Measurements from ENCODE around the gene ZFYVE9.
"Not testable (repeated sequence)": the region's sequence is repeated elsewhere in the genome, so short reads cannot be mapped to it uniquely, and the experiment has no call there.

ZFYVE9 gene

DNA sequence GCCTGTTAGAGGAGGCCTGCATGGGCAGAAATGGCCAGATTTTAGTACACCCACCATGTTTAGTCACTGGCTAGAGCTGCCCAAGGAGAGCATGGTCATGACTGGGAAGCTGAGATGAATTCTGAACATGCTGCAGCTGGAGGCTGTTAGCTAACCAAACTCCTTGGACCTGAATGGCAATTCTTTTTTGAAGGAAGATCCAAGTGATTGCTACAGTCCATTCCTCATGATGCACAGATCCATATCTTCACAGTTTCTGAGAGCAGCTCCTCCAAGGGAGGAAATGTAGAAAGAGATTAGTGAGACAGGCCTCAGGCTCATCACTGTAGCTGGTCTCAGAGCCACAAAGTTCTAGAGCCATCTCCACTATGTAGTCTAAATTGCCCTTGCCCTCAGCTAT lies 11.1 kb downstream of the ZFYVE9 start:
- Histone ChIP-seq H3K9ac (ENCODE audit: low read depth, low read length) (no peak overlapping the region), H3K4me1 (ENCODE audit: control insufficient read depth, insufficient read depth, low read length) (no peaks in the 10 kb centered on the region), H3K36me3 (ENCODE audit: insufficient read depth, low read length) (no peaks in the 10 kb centered on the region), H3K9me3 (replicated peaks; ENCODE audit: low read length) (no peaks in the 10 kb centered on the region), H3K27me3 (ENCODE audit: control insufficient read depth, insufficient read depth, low read length) (no peaks in the 10 kb centered on the region), H3K4me3 (ENCODE audit: low read length) (no peak overlapping the region), H3K4me2 (ENCODE audit: low read length) (no peak overlapping the region)

- Histone ChIP-seq H3K36me3 (ENCODE audit: insufficient read depth, low read length) (no peaks in the 10 kb centered on the region), H3K27me3 (ENCODE audit: control insufficient read depth, insufficient read depth, low read length) (no peaks in the 10 kb centered on the region), H3K4me3 (ENCODE audit: low read length) (no peak overlapping the region), H3K4me2 (ENCODE audit: low read length) (no peak overlapping the region), H3K9me3 (replicated peaks; ENCODE audit: low read length) (no peaks in the 10 kb centered on the region), H3K9ac (ENCODE audit: low read depth, low read length) (no peak overlapping the region), H3K4me1 (ENCODE audit: control insufficient read depth, insufficient read depth, low read length) (no peaks in the 10 kb centered on the region)
Measured at GRCh38 chr1:52153898-52154297, 12.0 kb downstream of the ZFYVE9 start.

DNA sequence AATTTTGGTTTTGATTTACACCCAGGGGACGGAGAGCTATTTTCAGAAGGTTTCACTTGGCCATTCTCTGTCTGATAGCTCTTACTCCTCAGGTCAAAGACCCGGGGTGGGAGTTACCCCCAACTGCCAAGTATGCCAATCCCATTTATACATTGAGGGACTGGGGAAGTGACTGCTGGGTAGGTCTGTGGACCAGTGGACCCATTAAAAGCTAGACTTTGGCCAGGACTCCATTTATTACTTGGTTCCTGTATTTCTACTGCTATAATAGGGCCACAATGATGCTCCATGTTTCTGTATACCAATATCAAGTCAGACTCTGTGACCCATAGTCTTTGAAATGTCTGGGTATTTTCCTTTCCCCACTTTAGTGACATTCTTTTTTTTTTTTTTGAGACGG lies 14.6 kb downstream of the ZFYVE9 start:
- Histone ChIP-seq H3K27me3 (ENCODE audit: control insufficient read depth, insufficient read depth, low read length) (no peaks in the 10 kb centered on the region), H3K9ac (ENCODE audit: low read depth, low read length) (no peak overlapping the region), H3K4me2 (ENCODE audit: low read length) (no peak overlapping the region)

DNA sequence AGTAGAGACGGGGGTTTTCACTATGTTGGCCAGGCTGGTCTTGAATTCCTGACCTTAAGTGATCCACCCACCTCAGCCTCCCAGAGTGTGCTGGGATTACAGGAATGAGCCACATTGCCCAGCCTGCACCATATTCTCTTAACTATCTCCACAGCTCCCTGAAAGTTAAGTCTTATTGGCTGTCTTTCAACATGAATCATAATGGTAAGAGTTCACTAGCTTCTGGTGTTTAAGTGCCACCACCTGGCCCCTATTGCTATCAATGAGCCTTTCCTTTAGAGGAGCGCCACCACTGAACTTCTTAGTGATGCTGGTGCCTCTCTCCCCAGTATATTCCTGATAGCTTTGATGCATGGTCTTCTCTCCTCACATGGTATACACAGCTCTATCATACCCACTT lies 15.7 kb downstream of the ZFYVE9 start:
- H3K4me3 ChIP-seq (ENCODE audit: low read length): no peak overlapping the region
- no peaks in the 10 kb centered on the region for H3K9me3 ChIP-seq (replicated peaks; ENCODE audit: low read length)
- H3K27me3 ChIP-seq (ENCODE audit: control insufficient read depth, insufficient read depth, low read length): no peaks in the 10 kb centered on the region
- H3K4me2 ChIP-seq (ENCODE audit: low read length): no peak overlapping the region
- H3K4me1 ChIP-seq (ENCODE audit: control insufficient read depth, insufficient read depth, low read length): peaks cover 8% of the 10 kb centered on the region
- no peak overlapping the region for H3K9ac ChIP-seq (ENCODE audit: low read depth, low read length)
- no peaks in the 10 kb centered on the region for H3K36me3 ChIP-seq (ENCODE audit: insufficient read depth, low read length)

More for the DNA sequence above, 14.6 kb downstream of the ZFYVE9 start:
- H3K36me3 ChIP-seq (ENCODE audit: insufficient read depth, low read length): no peaks in the 10 kb centered on the region
- no peak overlapping the region for H3K4me3 ChIP-seq (ENCODE audit: low read length)
- peaks cover 8% of the 10 kb centered on the region for H3K4me1 ChIP-seq (ENCODE audit: control insufficient read depth, insufficient read depth, low read length)
- no peaks in the 10 kb centered on the region for H3K9me3 ChIP-seq (replicated peaks; ENCODE audit: low read length)

DNA sequence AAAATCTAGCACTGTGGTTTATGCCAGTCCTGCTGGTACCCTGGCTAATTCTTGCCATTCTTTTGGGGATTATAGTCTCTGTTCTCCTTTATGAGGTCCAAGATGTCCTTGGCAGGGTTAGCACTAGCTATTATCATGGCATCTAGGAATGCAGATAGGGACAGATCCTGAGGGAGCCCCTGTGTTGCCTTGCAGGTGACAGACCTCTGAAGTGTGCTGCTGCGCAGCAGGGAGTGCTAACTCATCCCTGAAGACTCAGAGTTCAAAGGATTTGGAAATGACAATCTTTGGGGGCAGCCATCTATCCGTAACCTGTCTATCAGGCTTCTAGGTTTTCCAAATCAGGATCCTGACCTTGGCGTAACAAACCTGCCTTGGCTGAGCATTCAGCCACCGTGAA lies 16.3 kb downstream of the ZFYVE9 start:
- H3K4me2 ChIP-seq (ENCODE audit: low read length): no peak overlapping the region
- no peak overlapping the region for H3K9ac ChIP-seq (ENCODE audit: low read depth, low read length)
- no peak overlapping the region for H3K4me3 ChIP-seq (ENCODE audit: low read length)
- no peaks in the 10 kb centered on the region for H3K27me3 ChIP-seq (ENCODE audit: control insufficient read depth, insufficient read depth, low read length)
- H3K4me1 ChIP-seq (ENCODE audit: control insufficient read depth, insufficient read depth, low read length): peaks cover 8% of the 10 kb centered on the region
- H3K36me3 ChIP-seq (ENCODE audit: insufficient read depth, low read length): no peaks in the 10 kb centered on the region
- no peaks in the 10 kb centered on the region for H3K9me3 ChIP-seq (replicated peaks; ENCODE audit: low read length)

GRCh38 chr1:52159033-52159789 lies 17.3 kb downstream of the ZFYVE9 start:
- H3K9ac ChIP-seq (ENCODE audit: low read depth, low read length): no peak overlapping the region

GRCh38 chr1:52162947-52163346 lies 21.1 kb downstream of the ZFYVE9 start:
- Histone ChIP-seq H3K27me3 (ENCODE audit: control insufficient read depth, insufficient read depth, low read length) (no peaks in the 10 kb centered on the region), H3K4me2 (ENCODE audit: low read length) (no peak overlapping the region)

More at GRCh38 chr1:52159033-52159789, 17.3 kb downstream of the ZFYVE9 start:
- H3K27me3 ChIP-seq (ENCODE audit: control insufficient read depth, insufficient read depth, low read length): no peaks in the 10 kb centered on the region
- peaks cover 8% of the 10 kb centered on the region for H3K4me1 ChIP-seq (ENCODE audit: control insufficient read depth, insufficient read depth, low read length)
- H3K4me2 ChIP-seq (ENCODE audit: low read length): no peak overlapping the region
- H3K36me3 ChIP-seq (ENCODE audit: insufficient read depth, low read length): no peaks in the 10 kb centered on the region
- no peaks in the 10 kb centered on the region for H3K9me3 ChIP-seq (replicated peaks; ENCODE audit: low read length)
- no peak overlapping the region for H3K4me3 ChIP-seq (ENCODE audit: low read length)

GRCh38 chr1:52164604-52165003 lies 22.7 kb downstream of the ZFYVE9 start:
- H3K4me2 ChIP-seq (ENCODE audit: low read length): no peak overlapping the region
- H3K36me3 ChIP-seq (ENCODE audit: insufficient read depth, low read length): no peaks in the 10 kb centered on the region
- no peak overlapping the region for H3K9ac ChIP-seq (ENCODE audit: low read depth, low read length)

More at GRCh38 chr1:52162947-52163346, 21.1 kb downstream of the ZFYVE9 start:
- Histone ChIP-seq H3K4me1 (ENCODE audit: control insufficient read depth, insufficient read depth, low read length) (peaks cover 8% of the 10 kb centered on the region), H3K9ac (ENCODE audit: low read depth, low read length) (no peak overlapping the region), H3K36me3 (ENCODE audit: insufficient read depth, low read length) (no peaks in the 10 kb centered on the region), H3K4me3 (ENCODE audit: low read length) (no peak overlapping the region), H3K9me3 (replicated peaks; ENCODE audit: low read length) (no peaks in the 10 kb centered on the region)

GRCh38 chr1:52166996-52167753 lies 25.3 kb downstream of the ZFYVE9 start:
- Histone ChIP-seq H3K4me2 (ENCODE audit: low read length) (no peak overlapping the region), H3K27me3 (ENCODE audit: control insufficient read depth, insufficient read depth, low read length) (no peaks in the 10 kb centered on the region), H3K4me3 (ENCODE audit: low read length) (no peak overlapping the region), H3K9me3 (replicated peaks; ENCODE audit: low read length) (no peaks in the 10 kb centered on the region), H3K36me3 (ENCODE audit: insufficient read depth, low read length) (no peaks in the 10 kb centered on the region), H3K9ac (ENCODE audit: low read depth, low read length) (no peak overlapping the region), H3K4me1 (ENCODE audit: control insufficient read depth, insufficient read depth, low read length) (no peaks in the 10 kb centered on the region)

More at GRCh38 chr1:52164604-52165003, 22.7 kb downstream of the ZFYVE9 start:
- Histone ChIP-seq H3K9me3 (replicated peaks; ENCODE audit: low read length) (no peaks in the 10 kb centered on the region), H3K4me3 (ENCODE audit: low read length) (no peak overlapping the region), H3K4me1 (ENCODE audit: control insufficient read depth, insufficient read depth, low read length) (peaks cover 1% of the 10 kb centered on the region), H3K27me3 (ENCODE audit: control insufficient read depth, insufficient read depth, low read length) (no peaks in the 10 kb centered on the region)

DNA sequence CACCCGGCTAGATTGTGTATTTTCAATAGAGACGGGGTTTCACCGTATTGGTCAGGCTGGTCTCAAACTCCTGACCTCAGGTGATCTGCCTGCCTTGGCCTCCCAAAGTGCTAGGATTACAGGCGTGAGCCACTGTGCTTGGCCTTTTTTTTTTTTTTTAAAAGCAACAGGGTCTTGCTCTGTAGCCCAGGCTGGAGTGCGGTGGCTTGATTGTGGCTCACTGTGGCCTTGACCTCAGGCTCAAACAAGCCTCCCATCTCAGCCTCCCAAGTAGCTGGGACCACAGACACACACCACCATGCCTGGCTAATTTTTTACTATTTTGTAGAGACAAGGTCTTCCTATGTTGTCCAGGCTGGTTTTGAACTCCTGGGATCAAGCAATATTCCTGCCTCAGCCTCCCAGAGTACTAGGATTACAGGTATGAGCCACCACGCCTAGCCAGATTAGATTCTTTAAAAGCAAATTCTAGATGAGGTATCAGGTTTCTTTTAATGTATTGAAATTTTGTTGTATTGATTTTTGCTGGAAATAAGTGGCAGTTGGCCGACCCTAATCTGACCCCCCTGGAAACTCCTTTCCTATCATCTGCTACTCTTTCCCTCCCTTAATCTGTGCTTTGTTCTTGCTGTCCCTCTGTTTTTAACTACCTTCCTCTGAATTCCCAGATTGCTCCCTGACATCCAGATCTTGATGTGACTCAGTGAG lies 26.6 kb downstream of the ZFYVE9 start:
- Histone ChIP-seq H3K36me3 (ENCODE audit: insufficient read depth, low read length) (no peaks in the 10 kb centered on the region), H3K9ac (ENCODE audit: low read depth, low read length) (no peak overlapping the region), H3K27me3 (ENCODE audit: control insufficient read depth, insufficient read depth, low read length) (no peaks in the 10 kb centered on the region), H3K4me2 (ENCODE audit: low read length) (no peak overlapping the region), H3K9me3 (replicated peaks; ENCODE audit: low read length) (no peaks in the 10 kb centered on the region), H3K4me1 (ENCODE audit: control insufficient read depth, insufficient read depth, low read length) (no peaks in the 10 kb centered on the region), H3K4me3 (ENCODE audit: low read length) (no peak overlapping the region)

DNA sequence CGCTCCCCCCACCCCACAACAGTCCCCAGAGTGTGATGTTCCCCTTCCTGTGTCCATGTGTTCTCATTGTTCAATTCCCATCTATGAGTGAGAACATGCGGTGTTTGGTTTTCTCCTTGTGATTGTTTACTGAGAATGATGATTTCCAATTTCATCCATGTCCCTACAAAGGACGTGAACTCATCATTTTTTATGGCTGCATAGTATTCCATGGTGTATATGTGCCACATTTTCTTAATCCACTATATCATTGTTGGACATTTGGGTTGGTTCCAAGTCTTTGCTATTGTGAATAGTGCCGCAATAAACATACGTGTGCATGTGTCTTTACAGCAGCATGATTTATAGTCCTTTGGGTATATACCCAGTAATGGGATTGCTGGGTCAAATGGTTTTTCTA lies 29.3 kb downstream of the ZFYVE9 start:
- H3K9me3 ChIP-seq (replicated peaks; ENCODE audit: low read length); H3K9ac ChIP-seq (ENCODE audit: low read depth, low read length); H3K27me3 ChIP-seq (ENCODE audit: control insufficient read depth, insufficient read depth, low read length); H3K36me3 ChIP-seq (ENCODE audit: insufficient read depth, low read length); H3K4me1 ChIP-seq (ENCODE audit: control insufficient read depth, insufficient read depth, low read length); H3K4me3 ChIP-seq (ENCODE audit: low read length); H3K4me2 ChIP-seq (ENCODE audit: low read length): not testable (repeated sequence)
